Mucosa of gallbladder (tissue), 1 donor: Measurements from ENCODE around the gene MAP3K20. TPM values are rescaled to one million over a fixed set of nuclear protein-coding genes. Genes with fewer than 3 reads are reported as not detected.
A peak's percentile ranks its signal among the peaks of the same experiment; 100 is the strongest.
"Not testable (repeated sequence)": the region's sequence is repeated elsewhere in the genome, so short reads cannot be mapped to it uniquely, and the experiment has no call there.

ENCODE experiments used
- DNase-seq: peaks from one replicate; pipeline ENCODE4 v3.0.0-alpha.2; 2020; ENCODE audit warnings: low spot score
- total RNA-seq: library from RNA; stranded (reverse); gene quantifications from one replicate; pipeline ENCODE4 v1.2.1, GENCODE V29; 2021
- donor health status: DM: no; HTN: no; CAD: no.

Gene MAP3K20
- total RNA-seq, 1 donor from 2014 or later = 90.0 TPM

- DNase-seq = no peak
Measured at GRCh38 chr2:173124441-173124840, 48.8 kb downstream of the MAP3K20 start.

- DNase-seq = no peak
Measured at GRCh38 chr2:173126819-173127218, 51.2 kb downstream of the MAP3K20 start.

- not testable (repeated sequence) for DNase-seq
Measured at GRCh38 chr2:173128132-173128531, 52.5 kb downstream of the MAP3K20 start.

GRCh38 chr2:173130496-173131465, 55.1 kb downstream of the MAP3K20 start:
- no peak for DNase-seq

- no peak for DNase-seq
Measured at GRCh38 chr2:173132531-173132930, 56.9 kb downstream of the MAP3K20 start.

- no peak for DNase-seq
Measured at GRCh38 chr2:173134703-173135102, 59.1 kb downstream of the MAP3K20 start.

- DNase-seq = no peak
Measured at GRCh38 chr2:173136067-173136466, 60.4 kb downstream of the MAP3K20 start.

GRCh38 chr2:173136599-173136998, 61.0 kb downstream of the MAP3K20 start:
- DNase-seq = no peak

- DNase-seq = no peak
Measured at GRCh38 chr2:173137610-173138009, 62.0 kb downstream of the MAP3K20 start.

- no peak for DNase-seq
Measured at GRCh38 chr2:173138962-173139361, 63.3 kb downstream of the MAP3K20 start.

- DNase-seq = no peak
Measured at GRCh38 chr2:173141666-173142065, 66.0 kb downstream of the MAP3K20 start.

GRCh38 chr2:173145454-173145853, 69.8 kb downstream of the MAP3K20 start:
- no peak for DNase-seq

GRCh38 chr2:173146590-173146989, 70.9 kb downstream of the MAP3K20 start:
- no peak for DNase-seq

GRCh38 chr2:173148520-173148919, 72.9 kb downstream of the MAP3K20 start:
- DNase-seq = no peak

GRCh38 chr2:173149491-173149890, 73.8 kb downstream of the MAP3K20 start:
- DNase-seq = no peak

- DNase-seq = no peak
Measured at GRCh38 chr2:173150087-173150486, 74.4 kb downstream of the MAP3K20 start.

- DNase-seq = no peak
Measured at GRCh38 chr2:173150963-173151362, 75.3 kb downstream of the MAP3K20 start.

- DNase-seq = no peak
Measured at GRCh38 chr2:173151671-173152401, 76.2 kb downstream of the MAP3K20 start.

GRCh38 chr2:173153301-173153885, 77.7 kb downstream of the MAP3K20 start:
- DNase-seq = no peak

GRCh38 chr2:173157676-173158293, 82.1 kb downstream of the MAP3K20 start:
- DNase-seq = no peak

- peak; percentile 69 for DNase-seq
Measured at GRCh38 chr2:173159791-173160463, 84.3 kb downstream of the MAP3K20 start.
